Measurements from ENCODE around the gene SMARCA5.

The SMARCA5 gene

GRCh38 chr4:143506031-143506430, 7.5 kb upstream of the SMARCA5 start:
- Histone ChIP-seq H3K27me3 (replicated peaks; ENCODE audit: control insufficient read depth, insufficient read depth, low read length) (no peaks in the 10 kb centered on the region), H3K36me3 (ENCODE audit: control insufficient read depth, insufficient read depth, low read length) (no peaks in the 10 kb centered on the region), H3K4me3 (replicated peaks; ENCODE audit: low read depth, low read length) (no peak overlapping the region)
- no peak for TF ChIP-seq CTCF (IDR thresholded peaks at IDR 0.05; ENCODE audit: insufficient read depth, low read length, poor library complexity, severe bottlenecking)
- DNase-seq (ENCODE audit: extremely low read depth, insufficient read length): no peak

GRCh38 chr4:143511906-143512305, 1.6 kb upstream of the SMARCA5 start:
- no peaks in the 10 kb centered on the region for H3K36me3 ChIP-seq (ENCODE audit: control insufficient read depth, insufficient read depth, low read length)
- no peak for DNase-seq (ENCODE audit: extremely low read depth, insufficient read length)

GRCh38 chr4:143512978-143513313, 556 bp upstream of the SMARCA5 start:
- Histone ChIP-seq H3K36me3 (ENCODE audit: control insufficient read depth, insufficient read depth, low read length) (no peaks in the 10 kb centered on the region), H3K4me3 (replicated peaks; ENCODE audit: low read depth, low read length) (peak overlapping the region; percentile 92), H3K27me3 (replicated peaks; ENCODE audit: control insufficient read depth, insufficient read depth, low read length) (no peaks in the 10 kb centered on the region)
- DNase-seq (ENCODE audit: extremely low read depth, insufficient read length): no peak
- no peak for TF ChIP-seq CTCF (IDR thresholded peaks at IDR 0.05; ENCODE audit: insufficient read depth, low read length, poor library complexity, severe bottlenecking)

More at GRCh38 chr4:143511906-143512305, 1.6 kb upstream of the SMARCA5 start:
- H3K27me3 ChIP-seq (replicated peaks; ENCODE audit: control insufficient read depth, insufficient read depth, low read length): no peaks in the 10 kb centered on the region
- H3K4me3 ChIP-seq (replicated peaks; ENCODE audit: low read depth, low read length): no peak overlapping the region
- TF ChIP-seq CTCF (IDR thresholded peaks at IDR 0.05; ENCODE audit: insufficient read depth, low read length, poor library complexity, severe bottlenecking): no peak

GRCh38 chr4:143514169-143514495, 630 bp downstream of the SMARCA5 start:
- DNase-seq (ENCODE audit: extremely low read depth, insufficient read length): no peak
- no peaks in the 10 kb centered on the region for H3K27me3 ChIP-seq (replicated peaks; ENCODE audit: control insufficient read depth, insufficient read depth, low read length)
- peak overlapping the region; percentile 92 for H3K4me3 ChIP-seq (replicated peaks; ENCODE audit: low read depth, low read length)
- TF ChIP-seq CTCF (IDR thresholded peaks at IDR 0.05; ENCODE audit: insufficient read depth, low read length, poor library complexity, severe bottlenecking): no peak
- H3K36me3 ChIP-seq (ENCODE audit: control insufficient read depth, insufficient read depth, low read length): no peaks in the 10 kb centered on the region; the same call in 1 of the 2 replicates

- DNase-seq (ENCODE audit: extremely low read depth, insufficient read length): peak; percentile 47
- no peaks in the 10 kb centered on the region for H3K27me3 ChIP-seq (replicated peaks; ENCODE audit: control insufficient read depth, insufficient read depth, low read length)
- no peaks in the 10 kb centered on the region; the same call in 1 of the 2 replicates for H3K36me3 ChIP-seq (ENCODE audit: control insufficient read depth, insufficient read depth, low read length)
- no peak for TF ChIP-seq CTCF (IDR thresholded peaks at IDR 0.05; ENCODE audit: insufficient read depth, low read length, poor library complexity, severe bottlenecking)
- peak overlapping the region; percentile 92 for H3K4me3 ChIP-seq (replicated peaks; ENCODE audit: low read depth, low read length)
These were observed 995 bp downstream of the SMARCA5 start for GRCh38 chr4:143514497-143514896.

GRCh38 chr4:143514901-143515300, 1.4 kb downstream of the SMARCA5 start:
- DNase-seq (ENCODE audit: extremely low read depth, insufficient read length): no peak
- no peak for TF ChIP-seq CTCF (IDR thresholded peaks at IDR 0.05; ENCODE audit: insufficient read depth, low read length, poor library complexity, severe bottlenecking)
- H3K36me3 ChIP-seq (ENCODE audit: control insufficient read depth, insufficient read depth, low read length): no peaks in the 10 kb centered on the region; the same call in 1 of the 2 replicates

More at GRCh38 chr4:143514901-143515300, 1.4 kb downstream of the SMARCA5 start:
- Histone ChIP-seq H3K27me3 (replicated peaks; ENCODE audit: control insufficient read depth, insufficient read depth, low read length) (no peaks in the 10 kb centered on the region), H3K4me3 (replicated peaks; ENCODE audit: low read depth, low read length) (peak overlapping the region; percentile 92)
